DND-41 (cell line): ENCODE measurements around the gene PLAGL2.

Experiments
- CTCF ChIP-seq: IDR thresholded peaks from 2 replicates; pipeline ENCODE4 v1.5.1; 2012; ENCODE audit warnings: borderline replicate concordance, low read length, moderate library complexity, mild to moderate bottlenecking; ENCODE audit not compliant: poor library complexity, severe bottlenecking; ENCODE audit errors: extremely low read depth
- EZH2 ChIP-seq: IDR thresholded peaks from 3 replicates; pipeline ENCODE4 v1.6.1; 2012; ENCODE audit warnings: borderline replicate concordance, low read depth, mild to moderate bottlenecking, moderate library complexity, low read length, inconsistent platforms; ENCODE audit not compliant: severe bottlenecking

DNA sequence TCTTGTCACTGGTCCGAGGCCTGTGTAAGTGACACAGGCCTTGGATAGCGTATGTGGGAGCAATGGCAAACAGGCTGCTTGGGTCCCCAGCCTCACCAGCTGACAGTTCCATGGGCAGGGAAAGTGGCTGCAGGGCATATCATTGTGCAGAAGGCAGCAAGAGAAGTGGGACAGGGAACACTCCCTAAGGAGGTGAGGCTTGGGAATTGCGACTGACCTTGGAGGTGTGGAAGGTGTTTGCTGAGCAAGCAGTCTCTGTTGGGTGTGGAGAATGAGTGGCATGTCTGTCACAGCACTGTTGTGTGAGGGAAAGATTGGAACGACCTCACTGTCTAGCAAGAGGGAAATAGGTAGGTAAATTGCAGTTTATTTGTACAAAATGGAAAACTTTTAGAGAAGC lies 16.9 kb upstream of the PLAGL2 start:
- TF ChIP-seq CTCF (no peak), EZH2 (no peak)
